H9 (cell line): Measurements from ENCODE around the gene PAX8. TPM values are rescaled to one million over a fixed set of nuclear protein-coding genes. Genes with fewer than 3 reads are reported as not detected.

Source experiments
- DNase-seq: peaks from one replicate; pipeline ENCODE4 v3.0.0-alpha.2; 2017
- H2AFZ ChIP-seq: one replicate; pipeline ENCODE4 v1.6.1; 2013; ENCODE audit warnings: mild to moderate bottlenecking, low read length, control low read depth, moderate library complexity
- H2AK5ac ChIP-seq: 2 replicates; pipeline ENCODE4 v1.6.1; 2013; ENCODE audit warnings: low read length, control low read depth, mixed read lengths; ENCODE audit not compliant: insufficient read length
- H2BK120ac ChIP-seq: one replicate; pipeline ENCODE4 v1.6.1; 2013; ENCODE audit warnings: low read depth, mild to moderate bottlenecking, low read length, control low read depth, inconsistent platforms; ENCODE audit not compliant: poor library complexity, severe bottlenecking
- H2BK12ac ChIP-seq: 2 replicates; pipeline ENCODE4 v1.6.1; 2013; ENCODE audit warnings: low read length, control low read depth, mixed read lengths, low read depth; ENCODE audit not compliant: insufficient read length
- H2BK15ac ChIP-seq: 2 replicates; pipeline ENCODE4 v1.6.1; 2013; ENCODE audit warnings: low read depth, low read length, control low read depth
- H2BK20ac ChIP-seq: one replicate; pipeline ENCODE4 v1.6.1; 2013; ENCODE audit warnings: low read depth, mild to moderate bottlenecking, low read length, control low read depth, inconsistent platforms; ENCODE audit not compliant: poor library complexity, severe bottlenecking
- H2BK5ac ChIP-seq: 2 replicates; pipeline ENCODE4 v1.6.1; 2013; ENCODE audit warnings: low read length, control low read depth, mixed read lengths; ENCODE audit not compliant: insufficient read length
- H3K14ac ChIP-seq: 2 replicates; pipeline ENCODE4 v1.6.1; 2013; ENCODE audit warnings: low read length, control low read depth; ENCODE audit not compliant: insufficient read depth
- H3K18ac ChIP-seq: 2 replicates; pipeline ENCODE4 v1.6.1; 2013; ENCODE audit warnings: low read depth, mild to moderate bottlenecking, mixed read lengths, low read length, control low read depth; ENCODE audit not compliant: insufficient read length
- H3K23ac ChIP-seq: 2 replicates; pipeline ENCODE4 v1.6.1; 2013; ENCODE audit warnings: low read length, control low read depth, mixed read lengths, low read depth; ENCODE audit not compliant: insufficient read length
- H3K23me2 ChIP-seq: 2 replicates; pipeline ENCODE4 v1.6.1; 2013; ENCODE audit warnings: low read depth, mild to moderate bottlenecking, mixed read lengths, low read length, control low read depth; ENCODE audit not compliant: insufficient read length, poor library complexity, severe bottlenecking
- H3K27ac ChIP-seq: 2 replicates; pipeline ENCODE4 v1.5.1; 2013; ENCODE audit warnings: low read length, control low read depth, mixed read lengths, low read depth; ENCODE audit not compliant: insufficient read length
- H3K27me3 ChIP-seq: 2 replicates; pipeline ENCODE4 v1.6.1; 2013; ENCODE audit warnings: low read length, control low read depth, inconsistent platforms; ENCODE audit not compliant: insufficient read depth
- H3K4ac ChIP-seq: 2 replicates; pipeline ENCODE4 v1.6.1; 2013; ENCODE audit warnings: low read depth, mild to moderate bottlenecking, control low read depth, inconsistent platforms, low read length, moderate library complexity
- H3K4me1 ChIP-seq: 2 replicates; pipeline ENCODE4 v1.6.1; 2013; ENCODE audit warnings: low read length, control low read depth, inconsistent platforms; ENCODE audit not compliant: insufficient read depth
- H3K4me2 ChIP-seq: 2 replicates; pipeline ENCODE4 v1.6.1; 2013; ENCODE audit warnings: low read length, control low read depth, mixed read lengths; ENCODE audit not compliant: insufficient read length, insufficient read depth
- H3K56ac ChIP-seq: 2 replicates; pipeline ENCODE4 v1.6.1; 2013; ENCODE audit warnings: low read depth, mild to moderate bottlenecking, mixed read lengths, low read length, control low read depth; ENCODE audit not compliant: insufficient read length
- H3K79me1 ChIP-seq: 2 replicates; pipeline ENCODE4 v1.6.1; 2013; ENCODE audit warnings: low read depth, mild to moderate bottlenecking, moderate library complexity, low read length, control low read depth, inconsistent platforms; ENCODE audit not compliant: insufficient read depth, poor library complexity, severe bottlenecking
- H3K79me2 ChIP-seq: 2 replicates; pipeline ENCODE4 v1.6.1; 2013; ENCODE audit warnings: low read length, control low read depth, inconsistent platforms; ENCODE audit not compliant: insufficient read depth
- H3K9ac ChIP-seq: 2 replicates; pipeline ENCODE4 v1.6.1; 2013; ENCODE audit warnings: low read length, control low read depth, mixed read lengths; ENCODE audit not compliant: insufficient read length; ENCODE audit errors: extremely low read depth
- H3K9me3 ChIP-seq: one replicate; pipeline ENCODE4 v1.6.1; 2013; ENCODE audit warnings: low read depth, low read length, inconsistent platforms; ENCODE audit not compliant: control insufficient read depth
- H3T11ph ChIP-seq: one replicate; pipeline ENCODE4 v1.6.1; 2013; ENCODE audit warnings: mild to moderate bottlenecking, low read length, control low read depth, inconsistent platforms
- H4K20me1 ChIP-seq: one replicate; pipeline ENCODE4 v1.6.1; 2013; ENCODE audit not compliant: control insufficient read depth, insufficient read length, insufficient read depth
- H4K5ac ChIP-seq: 2 replicates; pipeline ENCODE4 v1.6.1; 2013; ENCODE audit warnings: low read depth, mild to moderate bottlenecking, mixed read lengths, low read length, control low read depth; ENCODE audit not compliant: insufficient read length
- H4K8ac ChIP-seq: replicated peaks from 2 replicates; pipeline ENCODE4 v1.6.1; 2013; ENCODE audit warnings: low read length, control low read depth, mixed read lengths, low read depth; ENCODE audit not compliant: insufficient read length
- H4K91ac ChIP-seq: 2 replicates; pipeline ENCODE4 v1.6.1; 2013; ENCODE audit warnings: low read depth, mild to moderate bottlenecking, moderate library complexity, mixed read lengths, low read length, control low read depth; ENCODE audit not compliant: insufficient read length
- H3K27ac Mint-ChIP-seq, 3 experiments: 2 replicates in 2 of 3; 3 replicates in 1 of 3; pipeline ENCODE4 v1.8.0; 2020 to 2021; ENCODE audit warnings: mixed read lengths in 3 of 3, mild to moderate bottlenecking in 1 of 3, moderate library complexity in 1 of 3
- H3K27me3 Mint-ChIP-seq: 2 replicates; pipeline ENCODE4 v1.8.0; 2021; ENCODE audit warnings: low read depth, mild to moderate bottlenecking, moderate library complexity, mixed read lengths
- H3K36me3 Mint-ChIP-seq, 3 experiments: 2 replicates in 2 of 3; 3 replicates in 1 of 3; pipeline ENCODE4 v1.8.0; 2020 to 2021; ENCODE audit warnings: low read depth in 3 of 3, mixed read lengths in 3 of 3; ENCODE audit not compliant: insufficient read depth in 1 of 3
- H3K4me1 Mint-ChIP-seq, 2 experiments: 2 replicates each; pipeline ENCODE4 v1.8.0; 2020; ENCODE audit warnings: mixed read lengths in 2 of 2
- H3K4me3 Mint-ChIP-seq, 2 experiments: 2 replicates in 1 of 2; 3 replicates in 1 of 2; pipeline ENCODE4 v1.8.0; 2020 to 2021; ENCODE audit warnings: mild to moderate bottlenecking in 2 of 2, mixed read lengths in 2 of 2, moderate library complexity in 1 of 2
- H3K9me3 Mint-ChIP-seq, 2 experiments: 2 replicates in 1 of 2; 3 replicates in 1 of 2; pipeline ENCODE4 v1.8.0; 2020; ENCODE audit warnings: mild to moderate bottlenecking in 2 of 2, mixed read lengths in 2 of 2, moderate library complexity in 1 of 2
- WGBS: extraction: QIAGEN DNeasy Blood & Tissue Kit; methylation state at CpG from one replicate; pipeline ENCODE4 v1.1.7; 2013; ENCODE audit warnings: missing lambda C conversion rate, low lambda C conversion rate, mixed read lengths; ENCODE audit not compliant: insufficient read length; ENCODE audit errors: extremely low coverage; 5-methylcytosine and 5-hydroxymethylcytosine counted together
- total RNA-seq: library from RNA; stranded (reverse); gene quantifications from 2 replicates; pipeline ENCODE4 v1.2.1, GENCODE V29; 2021
- TF ChIP-seq, protein P1 (sequence below): fragments of 200-600 bp; sonication (generic); conservative IDR thresholded peaks from 3 replicates; pipeline ENCODE4 v1.8.0; 2021; ENCODE audit warnings: antibody characterized with exemption, mild to moderate bottlenecking

PAX8 gene
- total RNA-seq, 1 experiment from 2014 or later = not detected

DNA sequence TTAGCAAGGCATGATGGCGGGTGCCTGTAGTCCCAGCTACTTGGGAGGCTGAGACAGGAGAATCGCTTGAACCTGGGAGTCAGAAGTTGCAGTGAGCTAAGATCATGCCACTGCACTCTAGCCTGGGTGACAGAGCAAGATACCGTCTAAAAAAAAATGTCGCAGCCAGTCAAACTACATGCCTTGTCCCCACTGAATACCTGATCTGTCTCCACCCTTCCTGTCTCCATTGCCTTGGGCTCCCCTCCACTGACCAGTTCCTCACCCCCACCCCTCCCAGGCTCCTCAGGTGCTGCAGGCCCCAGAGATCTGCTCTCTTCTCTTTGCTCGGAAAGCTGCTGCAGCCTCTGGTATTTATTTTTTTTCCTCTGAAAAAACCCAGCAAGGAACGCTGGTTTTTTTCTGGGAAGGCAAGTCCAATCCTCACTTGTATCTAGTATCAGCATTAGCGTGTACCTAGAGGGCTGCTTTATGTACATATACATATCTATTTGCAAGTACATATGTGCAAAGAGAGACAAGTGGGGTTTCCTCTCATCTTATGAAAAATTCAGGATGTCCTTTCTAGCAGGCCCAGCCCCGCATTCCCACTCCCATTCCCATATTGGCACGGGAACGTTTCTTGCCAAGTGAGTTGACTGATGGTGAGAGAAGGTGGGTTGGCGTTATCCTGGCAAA, 100.5 kb downstream of the PAX8 start:
- H3K56ac ChIP-seq = no peak overlapping the region
- H3K18ac ChIP-seq = no peak overlapping the region
- no peaks in the 10 kb centered on the region; the same call in 1 of the 2 replicates for H3K4me1 ChIP-seq
- H4K91ac ChIP-seq = no peak overlapping the region
- no peak overlapping the region for H2BK20ac ChIP-seq
- Mint-ChIP-seq H3K4me1 (peaks cover 26 to 30% of the 10 kb centered on the region in 2 experiments), H3K27me3 (peaks cover 6% of the 10 kb centered on the region), H3K4me3 (no peak overlapping the region), H3K36me3 (no peaks in the 10 kb centered on the region; a peak in 2 of 7 replicates), H3K27ac (peak overlapping the region in 1 of 3 experiments; percentile 87; a peak in 1 of 7 replicates), H3K9me3 (no peaks in the 10 kb centered on the region)
- no peaks in the 10 kb centered on the region for H3K9me3 ChIP-seq
- no peak overlapping the region for H2BK12ac ChIP-seq
- H4K20me1 ChIP-seq = no peaks in the 10 kb centered on the region
- no peak for DNase-seq
- no peak overlapping the region for H2AK5ac ChIP-seq
- no peak overlapping the region for H2BK15ac ChIP-seq
- H3K79me1 ChIP-seq = no peaks in the 10 kb centered on the region
- H2AFZ ChIP-seq = no peak overlapping the region
- H4K5ac ChIP-seq = no peak overlapping the region
- H3K23me2 ChIP-seq = no peaks in the 10 kb centered on the region
- H3K9ac ChIP-seq = no peak overlapping the region
- no peak overlapping the region for H4K8ac ChIP-seq
- no peak overlapping the region for H2BK120ac ChIP-seq
- TF ChIP-seq, protein P1, sequence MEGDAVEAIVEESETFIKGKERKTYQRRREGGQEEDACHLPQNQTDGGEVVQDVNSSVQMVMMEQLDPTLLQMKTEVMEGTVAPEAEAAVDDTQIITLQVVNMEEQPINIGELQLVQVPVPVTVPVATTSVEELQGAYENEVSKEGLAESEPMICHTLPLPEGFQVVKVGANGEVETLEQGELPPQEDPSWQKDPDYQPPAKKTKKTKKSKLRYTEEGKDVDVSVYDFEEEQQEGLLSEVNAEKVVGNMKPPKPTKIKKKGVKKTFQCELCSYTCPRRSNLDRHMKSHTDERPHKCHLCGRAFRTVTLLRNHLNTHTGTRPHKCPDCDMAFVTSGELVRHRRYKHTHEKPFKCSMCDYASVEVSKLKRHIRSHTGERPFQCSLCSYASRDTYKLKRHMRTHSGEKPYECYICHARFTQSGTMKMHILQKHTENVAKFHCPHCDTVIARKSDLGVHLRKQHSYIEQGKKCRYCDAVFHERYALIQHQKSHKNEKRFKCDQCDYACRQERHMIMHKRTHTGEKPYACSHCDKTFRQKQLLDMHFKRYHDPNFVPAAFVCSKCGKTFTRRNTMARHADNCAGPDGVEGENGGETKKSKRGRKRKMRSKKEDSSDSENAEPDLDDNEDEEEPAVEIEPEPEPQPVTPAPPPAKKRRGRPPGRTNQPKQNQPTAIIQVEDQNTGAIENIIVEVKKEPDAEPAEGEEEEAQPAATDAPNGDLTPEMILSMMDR = no peak
- no peaks in the 10 kb centered on the region for H3K79me2 ChIP-seq
- H3K23ac ChIP-seq = no peak overlapping the region
- no peak overlapping the region for H3K4me2 ChIP-seq
- H3K27ac ChIP-seq = no peak overlapping the region
- no peaks in the 10 kb centered on the region for H3K27me3 ChIP-seq
- WGBS = no CpG with 5 or more reads among the region's 11 CpGs
- no peak overlapping the region for H2BK5ac ChIP-seq
- no peak overlapping the region for H3K14ac ChIP-seq
- H3T11ph ChIP-seq = no peak overlapping the region
- no peak overlapping the region for H3K4ac ChIP-seq
